Gastrocnemius medialis (tissue), 4 donors: ENCODE data around the gene SLC29A3. TPM values are rescaled to one million over a fixed set of nuclear protein-coding genes. Genes with fewer than 3 reads are reported as not detected.

Source experiments
- ATAC-seq, 2 donors: fragments of 150-250 bp; one replicate each; pipeline ENCODE4 v1.9.1; 2016
- DNase-seq, 2 donors: peaks; one replicate each; pipeline ENCODE4 v3.0.0-alpha.2; 2019
- H3K27ac ChIP-seq, 4 donors: fragments of 200-600 bp; sonication (generic); 1 replicate in 1 of 4; 2 replicates in 3 of 4; pipeline ENCODE4 v1.5.1; 2016 to 2018; ENCODE audit warnings: mild to moderate bottlenecking in 2 of 4, moderate library complexity in 1 of 4
- H3K27me3 ChIP-seq, 3 donors: fragments of 200-600 bp; sonication (generic) in 2 of 3; 1 replicate in 1 of 3; 2 replicates in 2 of 3; pipeline versions ENCODE4 v1.5.1 to v1.6.0; 2016 to 2019; ENCODE audit warnings: mild to moderate bottlenecking in 1 of 3, moderate library complexity in 1 of 3
- H3K36me3 ChIP-seq, 2 donors: fragments of 200-600 bp; sonication (generic) in 1 of 2; one replicate each; pipeline ENCODE4 v1.5.1; 2017 to 2018
- H3K4me1 ChIP-seq, 2 donors: fragments of 200-600 bp; sonication (generic) in 1 of 2; one replicate each; pipeline ENCODE4 v1.5.1; 2016 to 2017; ENCODE audit warnings: mild to moderate bottlenecking in 2 of 2
- H3K4me3 ChIP-seq, 4 donors: fragments of 200-600 bp; sonication (generic) in 3 of 4; 1 replicate in 1 of 4; 2 replicates in 3 of 4; pipeline ENCODE4 v1.5.1; 2016 to 2019; ENCODE audit warnings: mild to moderate bottlenecking in 2 of 4
- H3K9me3 ChIP-seq, 3 donors: fragments of 200-600 bp; sonication (generic) in 2 of 3; 1 replicate in 1 of 3; 2 replicates in 2 of 3; pipeline ENCODE4 v1.5.1; 2016 to 2019
- POLR2A ChIP-seq, 2 donors: fragments of 450-650 bp; IDR thresholded peaks; one replicate each; pipeline ENCODE4 v1.6.1; 2017; ENCODE audit warnings: antibody characterized with exemption in 2 of 2, mild to moderate bottlenecking in 2 of 2, moderate library complexity in 2 of 2
- in situ Hi-C, 4 donors: fragments of 200-750 bp; cut with MboI; loops; one replicate each; pipeline versions ENCODE4 v1.15.0 to v1.8.0; 2017; ENCODE audit warnings: low sequenced_read_pairs in 4 of 4
- intact Hi-C: fragments of 100-400 bp; cut with DNase I; formaldehyde crosslinking; loops from one replicate; pipeline ENCODE4 v1.15.1; 2023; ENCODE audit warnings: low total_unique reads
- total RNA-seq, 4 donors: library from RNA; depleted of rRNA; stranded (reverse); fragments of >200 nt; gene quantifications; one replicate each; pipeline versions ENCODE4 v1.1.0 to v1.2.3, GENCODE V29; 2016
- TF ChIP-seq, protein P1 (sequence below), 5 experiments: fragments of 450-650 bp in 3 of 5; fragments of 200-600 bp in 2 of 5; sonication (generic) in 2 of 5; IDR thresholded peaks in 4 of 5; conservative IDR thresholded peaks in 1 of 5; 1 replicate in 4 of 5; 2 replicates in 1 of 5; pipeline ENCODE4 v1.5.1; 2016 to 2019; ENCODE audit warnings: antibody characterized with exemption in 5 of 5, mild to moderate bottlenecking in 3 of 5, moderate library complexity in 3 of 5

SLC29A3 gene
- total RNA-seq, 4 donors from 2014 or later = 0.36 to 2.8 (median 2.0) TPM

DNA sequence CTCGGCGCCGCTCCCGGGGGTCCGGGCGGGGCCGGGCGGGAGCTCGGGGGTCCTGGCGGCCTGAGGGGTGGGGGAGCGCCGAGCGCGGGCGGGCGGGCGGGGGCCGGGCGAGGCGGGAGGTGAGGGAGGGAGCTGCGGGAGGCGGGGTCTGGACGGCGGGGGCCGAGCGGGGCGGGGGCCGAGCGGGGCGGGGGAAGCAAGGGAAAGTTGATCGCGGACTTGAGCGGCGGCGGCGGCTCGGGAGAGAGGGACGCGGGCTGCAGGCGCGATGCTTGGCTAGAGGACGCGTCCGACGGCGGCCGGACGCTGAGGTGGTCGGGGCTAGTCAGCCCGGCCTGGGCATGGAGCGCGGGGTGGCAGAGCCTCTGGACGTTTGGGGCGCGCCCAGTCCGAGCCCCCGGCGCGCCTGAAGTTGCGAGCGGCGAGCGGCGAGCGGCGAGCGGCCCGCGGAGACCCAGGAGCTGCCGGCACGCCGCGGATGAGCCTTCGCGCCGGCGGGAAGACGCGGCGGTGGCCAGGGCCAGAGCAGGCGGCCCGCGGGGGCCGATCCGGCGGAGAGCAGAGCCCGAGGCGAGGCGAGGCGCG is 77.7 kb downstream of the SLC29A3 start, which contains the start of gene CDH23:
Gene CDH23 (plus strand): TSS at position 210 of the 585 bp plus-strand sequence. CDS start 42,912 bp downstream, outside the sequence.
- in situ Hi-C loops = loop anchor here in 3 of 4 donors (10.0 to 25.0 kb wide), 2 partner anchors 168 to 415 kb away; no protein-coding TSS in a partner anchor

DNA sequence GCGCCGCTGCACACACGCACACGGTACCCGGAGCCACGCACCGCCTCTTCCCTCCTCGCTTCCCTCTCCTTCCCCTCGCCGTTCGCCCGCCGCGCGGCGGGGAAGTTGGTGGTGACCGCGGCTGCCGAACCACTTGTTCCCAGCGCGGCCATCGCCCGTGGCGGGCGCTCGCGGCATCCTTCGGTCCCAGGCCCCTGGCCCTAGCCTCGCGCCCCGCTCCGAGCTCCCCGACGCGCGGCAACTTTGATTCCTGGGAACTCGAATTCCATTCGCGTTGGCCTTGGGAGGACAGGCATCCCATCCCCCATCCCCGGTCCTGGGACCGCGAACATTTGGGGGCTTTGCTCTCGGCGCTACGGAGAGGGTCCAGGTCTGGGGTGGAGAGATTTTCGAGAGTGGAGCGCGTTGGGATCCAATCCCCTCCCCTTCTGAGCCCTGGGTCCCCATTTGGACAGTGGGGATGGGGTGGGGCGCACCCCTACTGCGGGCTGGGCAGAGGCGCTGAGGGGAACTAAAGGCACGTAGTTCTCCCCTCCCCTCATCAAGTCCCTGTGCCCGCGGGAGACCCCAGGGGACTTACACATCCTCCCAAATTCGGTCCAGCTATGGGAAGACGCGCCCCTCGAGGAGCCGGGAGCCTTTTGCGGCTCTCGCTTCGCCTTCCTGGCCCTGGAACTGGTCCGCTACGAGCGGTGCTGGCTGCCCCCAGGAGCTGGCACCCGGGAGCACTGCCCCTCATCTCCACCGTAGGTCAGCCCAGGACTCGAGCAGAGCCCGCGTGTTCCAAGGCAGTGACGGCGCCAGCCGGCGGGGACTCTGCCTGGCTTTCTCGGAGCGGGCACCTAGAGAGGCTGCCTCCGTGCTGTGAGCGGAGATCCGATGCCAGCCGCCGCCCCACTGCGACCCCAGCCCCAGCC is 78.5 kb downstream of the SLC29A3 start:
- no peaks in the 10 kb centered on the region for H3K9me3 ChIP-seq
- H3K36me3 ChIP-seq = no peaks in the 10 kb centered on the region
- H3K4me1 ChIP-seq = peaks cover 7 to 10% of the 10 kb centered on the region in 2 donors
- H3K27me3 ChIP-seq = peaks cover 23 to 45% (median 41%) of the 10 kb centered on the region in 3 donors
- peak overlapping the region; percentile 45 to 61 (median 54) for H3K4me3 ChIP-seq
- intact Hi-C loops = loop anchor here (5.0 kb wide), 2 partner anchors 85 to 310 kb away; no protein-coding TSS in a partner anchor
- DNase-seq (no peak), ATAC-seq (no peak)
- no peak overlapping the region for H3K27ac ChIP-seq
- in situ Hi-C loops = loop anchor here in 3 of 4 donors (10.0 to 25.0 kb wide), 2 partner anchors 167 to 415 kb away; no protein-coding TSS in a partner anchor
- TF ChIP-seq, protein P1, sequence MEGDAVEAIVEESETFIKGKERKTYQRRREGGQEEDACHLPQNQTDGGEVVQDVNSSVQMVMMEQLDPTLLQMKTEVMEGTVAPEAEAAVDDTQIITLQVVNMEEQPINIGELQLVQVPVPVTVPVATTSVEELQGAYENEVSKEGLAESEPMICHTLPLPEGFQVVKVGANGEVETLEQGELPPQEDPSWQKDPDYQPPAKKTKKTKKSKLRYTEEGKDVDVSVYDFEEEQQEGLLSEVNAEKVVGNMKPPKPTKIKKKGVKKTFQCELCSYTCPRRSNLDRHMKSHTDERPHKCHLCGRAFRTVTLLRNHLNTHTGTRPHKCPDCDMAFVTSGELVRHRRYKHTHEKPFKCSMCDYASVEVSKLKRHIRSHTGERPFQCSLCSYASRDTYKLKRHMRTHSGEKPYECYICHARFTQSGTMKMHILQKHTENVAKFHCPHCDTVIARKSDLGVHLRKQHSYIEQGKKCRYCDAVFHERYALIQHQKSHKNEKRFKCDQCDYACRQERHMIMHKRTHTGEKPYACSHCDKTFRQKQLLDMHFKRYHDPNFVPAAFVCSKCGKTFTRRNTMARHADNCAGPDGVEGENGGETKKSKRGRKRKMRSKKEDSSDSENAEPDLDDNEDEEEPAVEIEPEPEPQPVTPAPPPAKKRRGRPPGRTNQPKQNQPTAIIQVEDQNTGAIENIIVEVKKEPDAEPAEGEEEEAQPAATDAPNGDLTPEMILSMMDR (IDR thresholded peaks at IDR 0.05 in 4 of 5, conservative IDR thresholded peaks at IDR 0.05 in 1 of 5) = no peak
- no peak for TF ChIP-seq POLR2A (IDR thresholded peaks at IDR 0.05)

More for the DNA sequence above, 77.7 kb downstream of the SLC29A3 start, which contains the start of gene CDH23:
- Histone ChIP-seq H3K4me3 (peak within 1 kb of the TSS; percentile 45 to 69 (median 57)), H3K4me1 (peaks cover 7 to 10% of the 10 kb centered on the region in 2 donors), H3K9me3 (no peaks in the 10 kb centered on the region), H3K27ac (peak within 1 kb of the TSS in 1 of 4 donors; percentile 40), H3K27me3 (peaks cover 23 to 45% (median 41%) of the 10 kb centered on the region in 3 donors), H3K36me3 (no peaks in the 10 kb centered on the region)
- DNase-seq = no peak
- intact Hi-C loops = loop anchor here (1.0 to 5.0 kb wide), 3 partner anchors 85 to 310 kb away; no protein-coding TSS in a partner anchor
- peak; percentile 37 to 38 for ATAC-seq
- TF ChIP-seq, protein P1 (IDR thresholded peaks at IDR 0.05 in 4 of 5, conservative IDR thresholded peaks at IDR 0.05 in 1 of 5) = no peak
- TF ChIP-seq POLR2A (IDR thresholded peaks at IDR 0.05) = no peak

DNA sequence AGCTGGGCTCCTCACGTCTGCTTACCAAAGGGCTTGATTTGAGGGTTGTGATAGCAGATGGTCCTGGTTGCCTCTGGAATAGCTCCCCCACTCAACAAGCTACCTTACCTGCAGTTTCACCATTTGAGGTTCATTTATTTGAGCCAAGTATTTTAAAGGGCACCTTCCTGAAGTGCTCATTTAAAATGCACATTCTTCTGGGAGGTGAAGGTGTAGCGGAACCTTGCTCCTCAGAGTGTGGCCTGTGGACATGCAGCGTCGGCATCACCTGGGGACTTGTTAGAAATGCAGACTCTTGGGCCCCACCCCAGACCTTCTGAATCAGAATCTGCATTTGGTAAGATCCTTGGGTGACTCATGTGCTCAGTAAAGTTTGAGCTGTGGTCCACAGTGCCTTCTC is 79.9 kb downstream of the SLC29A3 start:
- DNase-seq (no peak), ATAC-seq (no peak)
- Histone ChIP-seq H3K9me3 (no peaks in the 10 kb centered on the region), H3K4me3 (no peak overlapping the region), H3K36me3 (no peaks in the 10 kb centered on the region), H3K27ac (no peak overlapping the region), H3K27me3 (peaks cover 23 to 45% (median 43%) of the 10 kb centered on the region in 3 donors), H3K4me1 (peaks cover 7 to 10% of the 10 kb centered on the region in 2 donors)
- in situ Hi-C loops (loop anchor here in 3 of 4 donors (10.0 to 25.0 kb wide), 2 partner anchors 166 to 413 kb away; no protein-coding TSS in a partner anchor), intact Hi-C loops (loop anchor here (5.0 kb wide), 2 partner anchors 83 to 308 kb away; no protein-coding TSS in a partner anchor)
- TF ChIP-seq, protein P1 (IDR thresholded peaks at IDR 0.05 in 4 of 5, conservative IDR thresholded peaks at IDR 0.05 in 1 of 5) = no peak
- no peak for TF ChIP-seq POLR2A (IDR thresholded peaks at IDR 0.05)

DNA sequence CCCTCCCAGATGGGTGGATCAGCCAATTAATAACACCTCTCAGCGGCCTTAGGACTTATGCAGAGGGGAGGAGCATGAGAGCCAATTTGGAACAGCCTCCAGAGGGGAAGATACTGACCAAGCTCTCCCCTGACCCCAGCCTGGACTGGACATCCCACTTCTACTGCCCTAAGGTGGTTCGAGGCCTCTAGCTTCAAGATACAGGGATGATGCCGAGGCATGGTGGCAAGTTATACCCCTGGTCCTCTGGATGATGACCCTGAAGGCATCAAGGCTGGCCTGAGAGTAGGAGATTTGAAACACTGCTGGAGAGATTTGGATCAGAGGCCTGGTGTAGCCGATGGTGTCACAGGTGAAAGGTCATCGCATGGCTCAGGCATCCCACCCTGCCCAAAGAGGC is 80.9 kb downstream of the SLC29A3 start:
- TF ChIP-seq, protein P1 (IDR thresholded peaks at IDR 0.05 in 4 of 5, conservative IDR thresholded peaks at IDR 0.05 in 1 of 5) = no peak
- TF ChIP-seq POLR2A (IDR thresholded peaks at IDR 0.05) = no peak
- peaks cover 7 to 10% of the 10 kb centered on the region in 2 donors for H3K4me1 ChIP-seq
- H3K36me3 ChIP-seq = no peaks in the 10 kb centered on the region
- no peaks in the 10 kb centered on the region for H3K9me3 ChIP-seq
- intact Hi-C loops (loop anchor here (5.0 kb wide), 2 partner anchors 82 to 307 kb away; no protein-coding TSS in a partner anchor), in situ Hi-C loops (loop anchor here in 3 of 4 donors (5.0 to 25.0 kb wide), 3 partner anchors 165 to 412 kb away; no protein-coding TSS in a partner anchor)
- H3K4me3 ChIP-seq = no peak overlapping the region
- no peak overlapping the region for H3K27ac ChIP-seq
- DNase-seq (no peak), ATAC-seq (no peak)
- H3K27me3 ChIP-seq = peaks cover 23 to 45% (median 43%) of the 10 kb centered on the region in 3 donors
